Activated CD8-positive, alpha-beta memory T cell treated with anti-CD3 and anti-CD28 coated beads, Interleukin-2, amount 10 ng/mL, durations not matched to agents 7 days and 5 days (primary cell): Measurements from ENCODE around the gene FMNL2. TPM values are rescaled to one million over a fixed set of nuclear protein-coding genes. Genes with fewer than 3 reads are reported as not detected.
"Not testable (repeated sequence)": the region's sequence is repeated elsewhere in the genome, so short reads cannot be mapped to it uniquely, and the experiment has no call there.

Experiments
- ATAC-seq: fragments of 150-1000 bp; cut with Tn5 transposase; one replicate; pipeline ENCODE4 v1.10.0; 2021; ENCODE audit warnings: moderate library complexity
- CTCF ChIA-PET: fragments of 350-600 bp; sonication (Branson Sonifier 250); formaldehyde crosslinking; loops from one replicate; lab custom pipeline; 2021; ENCODE audit warnings: antibody characterized with exemption; lab: Charles Lee
- DNase-seq: peaks from one replicate; pipeline ENCODE4 v3.0.0-alpha.2; 2020
- H3K27ac Mint-ChIP-seq: one replicate; pipeline ENCODE4 v1.8.0; 2021; ENCODE audit warnings: mild to moderate bottlenecking, mixed read lengths
- H3K27me3 Mint-ChIP-seq: one replicate; pipeline ENCODE4 v1.8.0; 2021; ENCODE audit warnings: mixed read lengths
- H3K36me3 Mint-ChIP-seq: one replicate; pipeline ENCODE4 v1.8.0; 2021; ENCODE audit warnings: mild to moderate bottlenecking, mixed read lengths
- H3K4me1 Mint-ChIP-seq: one replicate; pipeline ENCODE4 v1.8.0; 2021; ENCODE audit warnings: mixed read lengths
- H3K4me3 Mint-ChIP-seq: one replicate; pipeline ENCODE4 v1.8.0; 2021; ENCODE audit warnings: mild to moderate bottlenecking, moderate library complexity, mixed read lengths
- H3K9me3 Mint-ChIP-seq: one replicate; pipeline ENCODE4 v1.8.0; 2022; ENCODE audit warnings: low read depth, mixed read lengths
- total RNA-seq, 2 experiments: library from RNA; stranded (reverse); gene quantifications; one replicate each; pipeline ENCODE4 v1.2.3, GENCODE V29; 2021

FMNL2 gene
- total RNA-seq, 2 experiments from 2014 or later: 0.26 to 0.56 TPM

DNA sequence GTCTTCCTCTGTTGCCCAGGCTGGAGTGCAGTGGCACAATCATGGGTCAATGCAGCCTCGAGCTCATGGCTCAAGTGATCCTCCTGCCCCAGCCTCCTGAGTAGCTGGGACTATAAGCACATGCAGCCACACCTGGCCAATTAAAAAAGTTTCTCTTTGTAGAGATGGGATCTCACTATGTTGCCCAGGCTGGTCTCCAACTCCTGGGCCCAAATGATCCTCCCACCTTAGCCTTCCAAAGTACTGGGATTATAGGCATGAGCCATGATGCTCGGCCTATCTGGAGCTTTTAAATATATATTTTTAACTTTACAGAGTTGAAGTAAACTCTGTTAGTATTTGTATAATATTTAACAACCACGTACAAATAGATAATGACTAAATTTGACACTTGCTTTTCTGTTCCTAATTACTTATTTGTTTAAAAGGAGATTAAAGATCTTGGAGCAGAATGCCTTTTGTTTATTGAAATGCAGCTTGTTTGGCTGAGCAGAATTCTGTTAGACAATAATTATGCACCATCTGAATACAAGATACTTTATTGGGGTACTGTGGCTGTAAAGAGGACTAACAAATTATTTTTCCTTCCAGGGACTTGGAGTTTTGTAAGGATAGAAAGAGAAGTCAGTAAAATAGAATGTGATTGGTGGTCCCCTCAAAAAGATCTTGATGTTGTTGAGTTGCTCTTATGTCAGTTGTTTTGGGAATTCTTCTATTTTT, 175.0 kb downstream of the FMNL2 start:
- Mint-ChIP-seq H3K36me3 (no peaks in the 10 kb centered on the region), H3K27me3 (peaks cover 13% of the 10 kb centered on the region), H3K27ac (no peak overlapping the region), H3K4me3 (no peak overlapping the region), H3K9me3 (no peaks in the 10 kb centered on the region), H3K4me1 (peaks cover 6% of the 10 kb centered on the region)
- CTCF ChIA-PET: no interaction called here
- ATAC-seq (no peak), DNase-seq (no peak)

DNA sequence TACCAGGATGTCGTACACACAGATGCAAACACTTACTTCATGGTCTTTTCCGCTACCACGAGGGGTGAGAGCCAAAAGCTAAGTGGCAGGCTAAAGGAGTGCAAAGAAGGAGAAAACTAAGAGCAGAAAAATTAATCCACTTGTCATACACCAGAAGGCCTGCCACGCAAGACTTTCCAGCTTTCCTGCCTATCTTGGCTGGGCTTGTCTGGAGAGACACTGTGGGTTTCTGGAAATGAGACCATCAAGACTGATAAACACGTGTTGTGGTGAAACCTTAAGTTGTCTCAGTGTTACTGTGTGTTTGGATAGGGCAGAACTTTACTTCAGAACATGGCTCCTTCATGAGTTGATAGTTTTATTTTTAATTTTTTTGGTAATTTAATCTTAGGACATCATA, 175.6 kb downstream of the FMNL2 start:
- H3K27me3 Mint-ChIP-seq: peaks cover 9% of the 10 kb centered on the region
- ATAC-seq (no peak), DNase-seq (no peak)
- H3K4me1 Mint-ChIP-seq: peaks cover 6% of the 10 kb centered on the region
- no peaks in the 10 kb centered on the region for H3K36me3 Mint-ChIP-seq
- no peak overlapping the region for H3K4me3 Mint-ChIP-seq
- H3K9me3 Mint-ChIP-seq: no peaks in the 10 kb centered on the region
- H3K27ac Mint-ChIP-seq: no peak overlapping the region
- CTCF ChIA-PET: no interaction called here

DNA sequence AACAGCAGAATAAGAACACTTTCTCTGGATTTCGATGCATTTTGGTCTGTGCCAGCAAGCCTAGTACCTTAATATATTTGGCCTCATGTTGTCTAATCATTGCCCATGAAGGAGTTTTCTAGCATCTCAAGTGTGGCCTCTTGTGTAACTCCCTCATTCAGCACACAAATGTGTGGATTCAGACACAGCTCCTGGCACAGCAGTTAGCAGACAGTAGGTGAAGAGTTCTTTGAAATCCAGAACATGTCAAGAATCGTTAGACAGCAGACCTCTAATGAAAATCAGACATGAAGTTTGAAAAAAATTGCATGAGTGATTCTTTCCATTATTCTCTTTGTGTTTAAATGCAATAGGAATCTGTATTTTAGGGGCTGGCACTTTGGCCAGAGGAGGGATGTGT, 177.0 kb downstream of the FMNL2 start:
- peaks cover 7% of the 10 kb centered on the region for H3K27me3 Mint-ChIP-seq
- ATAC-seq: no peak
- H3K4me3 Mint-ChIP-seq: no peak overlapping the region
- H3K9me3 Mint-ChIP-seq: no peaks in the 10 kb centered on the region
- peaks cover under 1% of the 10 kb centered on the region for H3K4me1 Mint-ChIP-seq
- no peak overlapping the region for H3K27ac Mint-ChIP-seq
- DNase-seq: no peak
- no peaks in the 10 kb centered on the region for H3K36me3 Mint-ChIP-seq
- CTCF ChIA-PET: no interaction called here

DNA sequence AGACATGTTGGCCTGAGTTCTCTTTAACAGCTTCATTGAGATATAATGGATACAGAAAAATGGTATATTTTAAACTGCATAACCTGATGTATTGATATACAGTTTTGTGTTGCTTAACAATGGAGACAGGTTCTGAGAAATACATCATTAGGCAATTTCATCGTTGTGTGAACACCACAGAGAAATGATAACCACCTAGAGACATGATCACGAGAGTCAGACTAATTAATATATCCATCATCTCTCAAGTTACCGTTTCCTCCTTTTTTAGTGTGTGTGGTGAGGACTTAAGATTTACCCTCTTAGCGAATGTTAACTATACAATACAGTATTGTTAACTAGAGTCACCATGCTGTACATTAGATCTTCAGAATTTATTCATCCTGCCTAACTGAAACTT, 178.1 kb downstream of the FMNL2 start:
- CTCF ChIA-PET: no interaction called here
- H3K4me3 Mint-ChIP-seq: no peak overlapping the region
- DNase-seq: no peak
- H3K27me3 Mint-ChIP-seq: peaks cover 14% of the 10 kb centered on the region
- no peaks in the 10 kb centered on the region for H3K36me3 Mint-ChIP-seq
- H3K9me3 Mint-ChIP-seq: no peaks in the 10 kb centered on the region
- ATAC-seq: no peak
- no peaks in the 10 kb centered on the region for H3K4me1 Mint-ChIP-seq
- H3K27ac Mint-ChIP-seq: no peak overlapping the region

DNA sequence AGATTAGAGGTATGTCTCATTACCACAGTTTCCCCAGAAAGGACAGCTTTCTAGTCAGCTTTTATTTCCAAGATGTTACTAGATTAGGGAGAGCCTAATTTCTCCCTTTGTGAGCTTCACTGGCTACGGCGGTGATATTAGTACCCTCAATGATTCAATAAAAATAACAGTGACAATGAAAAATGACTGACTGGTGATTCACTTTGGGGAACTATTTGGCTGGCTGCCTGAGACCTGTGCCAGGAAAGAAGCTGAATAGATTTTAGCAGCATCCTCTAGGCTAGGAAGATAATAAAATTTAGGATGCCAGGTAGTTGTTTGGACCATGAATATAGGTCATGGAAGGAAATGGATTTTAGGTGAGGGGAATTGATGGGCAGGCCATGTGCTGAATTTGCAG, 178.7 kb downstream of the FMNL2 start:
- H3K9me3 Mint-ChIP-seq: no peaks in the 10 kb centered on the region

DNA sequence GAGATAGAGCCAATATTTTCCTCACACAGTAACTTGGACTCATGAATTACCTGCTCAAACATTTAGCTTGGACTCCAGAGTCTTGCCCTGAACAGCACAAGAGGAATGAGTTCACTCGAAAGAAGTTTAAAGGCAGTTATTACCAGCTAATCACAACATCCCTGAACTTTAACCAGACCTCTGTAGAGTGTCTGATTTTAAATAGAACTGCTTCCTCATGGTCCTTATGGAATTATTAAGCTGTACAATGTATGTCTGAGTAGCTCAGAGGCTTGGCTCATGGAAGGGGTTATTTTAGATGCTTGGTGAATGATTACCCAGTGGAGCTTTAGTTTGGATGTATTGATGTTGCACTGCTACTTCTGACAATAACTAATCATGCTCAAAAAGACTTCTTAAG, 183.1 kb downstream of the FMNL2 start:
- Mint-ChIP-seq H3K36me3 (no peaks in the 10 kb centered on the region), H3K4me1 (no peaks in the 10 kb centered on the region), H3K27me3 (peaks cover 22% of the 10 kb centered on the region), H3K27ac (no peak overlapping the region), H3K4me3 (no peak overlapping the region), H3K9me3 (no peaks in the 10 kb centered on the region)
- no peak for DNase-seq
- CTCF ChIA-PET: interaction anchor here (1.0 kb wide), 1 partner anchor 492 kb away, joined by 3 read pairs; no protein-coding TSS in a partner anchor
- ATAC-seq: no peak

More for the DNA sequence above, 178.7 kb downstream of the FMNL2 start:
- Mint-ChIP-seq H3K27ac (no peak overlapping the region), H3K36me3 (no peaks in the 10 kb centered on the region), H3K4me1 (no peaks in the 10 kb centered on the region), H3K27me3 (peaks cover 17% of the 10 kb centered on the region), H3K4me3 (no peak overlapping the region)
- no peak for ATAC-seq
- DNase-seq: no peak
- CTCF ChIA-PET: no interaction called here

DNA sequence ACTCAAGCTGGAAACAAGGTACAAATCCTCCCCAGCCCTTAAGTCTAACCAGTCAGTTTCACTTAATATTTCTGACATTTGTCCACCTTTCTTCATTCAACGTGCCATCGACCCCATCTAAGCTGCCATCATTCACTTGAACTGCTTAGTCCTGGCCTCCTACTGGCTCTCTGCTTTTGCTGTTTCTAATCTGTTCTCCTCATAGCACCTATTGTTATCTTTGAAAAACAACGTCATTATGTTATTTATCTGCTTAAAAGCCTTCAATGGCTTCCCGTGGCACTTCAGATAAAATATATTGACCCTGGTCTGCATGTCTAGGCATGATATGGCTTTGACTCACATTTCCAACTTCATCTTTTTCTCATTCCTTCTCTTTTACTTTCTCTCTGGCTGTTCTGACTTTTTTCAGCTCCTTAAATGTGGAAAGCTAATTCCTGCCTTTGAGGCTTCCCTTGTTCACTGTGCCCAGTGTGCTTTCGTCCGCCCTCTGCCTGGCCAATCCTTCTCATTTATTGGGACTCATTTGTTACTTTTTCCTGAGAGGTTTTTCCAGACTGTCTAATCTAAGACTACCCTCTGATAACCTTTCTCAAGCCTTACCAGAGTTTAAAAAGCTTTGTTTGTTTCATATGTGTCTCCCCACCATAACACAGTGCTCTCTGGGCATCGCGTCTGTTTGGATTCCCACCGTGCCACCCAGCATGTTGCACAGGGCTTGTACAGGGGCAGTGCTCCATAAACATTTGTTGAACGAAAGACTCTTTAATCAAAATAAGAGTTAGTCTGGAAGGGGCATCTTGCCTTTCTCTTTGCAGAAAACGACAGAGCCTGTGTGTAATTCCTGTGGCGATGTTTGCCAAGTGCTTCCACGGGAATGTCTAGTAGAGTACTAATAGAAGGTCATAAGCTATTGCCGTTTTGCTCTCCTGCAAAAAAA, 183.9 kb downstream of the FMNL2 start:
- H3K36me3 Mint-ChIP-seq: no peaks in the 10 kb centered on the region
- DNase-seq (no peak), ATAC-seq (no peak)
- no peaks in the 10 kb centered on the region for H3K4me1 Mint-ChIP-seq
- no peak overlapping the region for H3K27ac Mint-ChIP-seq
- CTCF ChIA-PET: interaction anchor here (1.0 kb wide), 1 partner anchor 493 kb away, joined by 3 read pairs; no protein-coding TSS in a partner anchor
- H3K27me3 Mint-ChIP-seq: peaks cover 22% of the 10 kb centered on the region
- H3K4me3 Mint-ChIP-seq: no peak overlapping the region
- no peaks in the 10 kb centered on the region for H3K9me3 Mint-ChIP-seq

DNA sequence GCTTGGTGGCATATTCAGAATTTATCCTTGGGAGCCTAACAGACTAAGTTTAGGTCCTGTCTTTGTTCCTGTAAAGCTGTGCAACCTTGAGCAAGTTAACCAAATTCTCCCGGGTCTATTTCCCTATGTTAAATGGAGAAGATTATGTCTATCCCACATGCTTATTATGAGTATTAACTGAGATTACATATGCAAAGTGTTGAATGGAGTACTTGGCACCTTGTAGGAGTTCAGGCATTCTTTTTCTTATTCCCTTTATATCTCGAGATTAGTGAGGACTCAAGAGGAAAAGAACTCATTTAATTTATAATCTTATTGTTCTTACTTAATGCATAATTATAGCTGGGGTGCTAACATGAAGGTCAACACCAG, 184.6 kb downstream of the FMNL2 start:
- H3K27me3 Mint-ChIP-seq: peaks cover 25% of the 10 kb centered on the region

DNA sequence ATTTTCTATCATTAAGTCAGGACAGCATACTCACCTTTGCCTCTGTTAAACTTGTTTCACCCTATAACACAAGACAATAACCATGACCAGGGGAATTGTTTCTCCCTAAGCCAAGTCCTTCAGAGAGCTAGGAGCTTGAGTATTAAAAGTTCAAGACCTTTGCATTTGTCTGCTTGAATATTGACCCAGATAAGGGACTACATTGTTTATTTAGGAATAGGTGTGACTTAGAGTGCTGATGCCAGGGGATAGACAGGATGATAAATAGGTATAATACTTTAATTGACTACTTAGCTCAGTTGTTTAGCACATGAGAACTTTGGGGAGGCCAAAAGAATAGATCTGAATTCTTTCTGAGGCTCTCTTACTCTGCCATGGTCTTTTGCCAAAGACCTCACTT, 185.8 kb downstream of the FMNL2 start:
- no peaks in the 10 kb centered on the region for H3K36me3 Mint-ChIP-seq
- peaks cover 27% of the 10 kb centered on the region for H3K27me3 Mint-ChIP-seq
- H3K4me1 Mint-ChIP-seq: peaks cover 2% of the 10 kb centered on the region
- no peaks in the 10 kb centered on the region for H3K9me3 Mint-ChIP-seq
- ATAC-seq (no peak), DNase-seq (no peak)
- H3K4me3 Mint-ChIP-seq: no peak overlapping the region
- CTCF ChIA-PET: no interaction called here
- no peak overlapping the region for H3K27ac Mint-ChIP-seq

More for the DNA sequence above, 184.6 kb downstream of the FMNL2 start:
- no peaks in the 10 kb centered on the region for H3K36me3 Mint-ChIP-seq
- no peak for ATAC-seq
- no peaks in the 10 kb centered on the region for H3K9me3 Mint-ChIP-seq
- no peak overlapping the region for H3K4me3 Mint-ChIP-seq
- CTCF ChIA-PET: no interaction called here
- no peaks in the 10 kb centered on the region for H3K4me1 Mint-ChIP-seq
- no peak for DNase-seq
- no peak overlapping the region for H3K27ac Mint-ChIP-seq

DNA sequence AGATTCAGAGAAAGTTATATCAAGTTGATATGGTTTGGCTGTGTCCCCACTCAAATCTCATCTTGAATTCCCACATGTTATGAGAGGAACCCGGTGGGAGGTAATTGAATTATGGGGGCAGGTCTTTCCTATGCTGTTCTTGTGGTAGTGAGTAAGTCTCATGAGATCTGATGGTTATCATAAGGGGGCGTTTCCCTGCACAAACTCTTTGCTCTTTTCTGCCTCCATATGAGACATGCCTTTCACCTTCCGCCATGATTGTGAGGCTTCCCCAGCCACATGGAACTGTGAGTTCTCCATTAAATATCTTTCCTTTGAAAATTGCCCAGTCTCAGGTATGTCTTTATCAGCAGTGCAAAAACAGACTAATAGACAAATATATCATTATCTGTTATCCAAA, 187.5 kb downstream of the FMNL2 start:
- H3K27ac Mint-ChIP-seq, H3K4me3 Mint-ChIP-seq, ATAC-seq, H3K4me1 Mint-ChIP-seq, DNase-seq, H3K36me3 Mint-ChIP-seq, H3K9me3 Mint-ChIP-seq, CTCF ChIA-PET: not testable (repeated sequence)
- peaks cover 27% of the 10 kb centered on the region for H3K27me3 Mint-ChIP-seq

DNA sequence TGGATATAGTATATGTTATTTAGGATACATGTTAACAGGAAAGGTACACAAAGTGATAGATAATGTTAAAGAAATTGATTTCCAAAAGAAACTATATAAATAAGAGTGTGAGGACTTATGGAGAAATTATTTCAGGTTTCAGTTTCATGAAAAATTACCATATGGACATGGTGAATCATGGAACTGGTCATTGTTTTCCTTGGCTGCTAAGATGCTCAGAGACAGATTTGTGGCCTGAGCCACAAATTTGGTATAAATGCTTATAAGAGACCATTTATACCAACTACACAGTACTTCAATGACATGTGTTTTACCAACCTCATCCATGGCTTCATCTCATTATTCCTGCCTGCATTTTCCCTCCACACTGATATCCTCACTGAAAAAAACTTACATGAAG, 188.1 kb downstream of the FMNL2 start:
- peaks cover 2% of the 10 kb centered on the region for H3K4me1 Mint-ChIP-seq
- no peak for DNase-seq
- H3K9me3 Mint-ChIP-seq: no peaks in the 10 kb centered on the region
- H3K27me3 Mint-ChIP-seq: peaks cover 24% of the 10 kb centered on the region
- no peak for ATAC-seq
- H3K36me3 Mint-ChIP-seq: no peaks in the 10 kb centered on the region
- H3K4me3 Mint-ChIP-seq: no peak overlapping the region
- no peak overlapping the region for H3K27ac Mint-ChIP-seq
- CTCF ChIA-PET: no interaction called here

DNA sequence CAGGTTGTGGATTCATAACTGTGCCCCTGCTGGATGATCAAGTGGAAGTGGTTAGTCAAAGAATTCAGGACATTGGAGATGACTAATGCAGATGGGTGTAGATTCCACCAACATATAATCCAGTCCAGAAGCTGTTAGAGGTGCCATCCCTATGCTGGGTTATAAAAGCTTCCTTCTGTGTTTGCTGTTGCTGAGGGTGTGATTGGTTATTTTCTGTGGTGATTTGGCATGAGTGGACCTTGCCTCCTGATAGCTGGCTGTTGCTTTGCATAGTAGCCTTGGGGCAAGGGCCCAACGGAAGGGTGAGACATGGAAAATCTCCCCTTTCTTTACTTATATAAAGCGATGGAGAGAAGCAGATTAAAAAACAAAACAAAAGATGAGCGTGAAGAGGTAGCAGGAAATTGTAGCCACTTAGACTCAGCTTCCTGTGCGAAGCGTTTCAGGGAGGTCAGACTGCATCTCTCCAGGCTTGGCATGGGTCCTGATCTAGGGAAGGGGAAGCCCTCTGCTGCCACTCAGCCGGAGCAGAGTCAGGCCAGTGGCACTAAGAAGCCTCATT, 190.4 kb downstream of the FMNL2 start:
- H3K27ac Mint-ChIP-seq: no peak overlapping the region
- ATAC-seq: no peak
- H3K36me3 Mint-ChIP-seq: no peaks in the 10 kb centered on the region
- peaks cover 2% of the 10 kb centered on the region for H3K4me1 Mint-ChIP-seq
- DNase-seq: no peak
- peaks cover 21% of the 10 kb centered on the region for H3K27me3 Mint-ChIP-seq
- H3K9me3 Mint-ChIP-seq: no peaks in the 10 kb centered on the region
- H3K4me3 Mint-ChIP-seq: no peak overlapping the region
- CTCF ChIA-PET: no interaction called here

DNA sequence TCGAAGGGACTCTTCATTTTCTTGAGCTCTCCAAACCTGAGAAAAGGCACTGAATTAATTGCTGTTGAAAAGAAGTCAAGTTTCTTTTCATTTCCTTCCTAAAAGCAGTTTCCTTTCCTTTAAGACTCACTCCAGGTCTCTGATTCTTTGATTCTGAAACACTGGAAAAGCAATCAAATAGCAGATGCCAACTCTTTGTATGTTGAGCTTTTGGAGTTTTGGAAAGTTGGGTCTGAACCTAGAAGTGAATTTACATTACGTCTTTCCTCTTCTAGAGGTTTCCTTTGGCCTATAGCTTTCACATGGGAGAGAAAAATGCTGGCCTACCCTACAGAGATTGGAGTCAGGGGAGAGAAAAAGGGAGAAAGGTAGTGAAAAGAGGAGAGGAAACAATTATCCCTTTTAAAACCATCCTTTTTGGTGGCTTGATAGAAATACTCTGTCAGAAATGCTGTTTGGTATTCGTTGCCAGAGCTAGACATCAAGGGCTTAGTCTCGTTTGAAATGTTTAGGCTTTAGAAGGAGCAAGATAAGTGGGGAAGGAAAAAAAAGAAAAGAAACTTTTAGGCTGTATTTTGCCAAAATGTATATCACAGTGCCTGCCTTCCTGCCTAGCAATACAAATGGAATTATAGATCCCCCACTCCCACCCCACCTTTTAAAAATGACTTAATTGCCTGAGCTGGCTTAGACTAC, 194.6 kb downstream of the FMNL2 start:
- ATAC-seq: no peak
- DNase-seq: no peak
- Mint-ChIP-seq H3K36me3 (no peaks in the 10 kb centered on the region), H3K27me3 (peaks cover 17% of the 10 kb centered on the region), H3K9me3 (no peaks in the 10 kb centered on the region), H3K4me1 (peaks cover 2% of the 10 kb centered on the region), H3K4me3 (no peak overlapping the region), H3K27ac (no peak overlapping the region)
- CTCF ChIA-PET: no interaction called here
